GM12875 (cell line): ENCODE results near the gene WDFY1.

ENCODE experiments used
- H3K4me3 ChIP-seq: one replicate; pipeline ENCODE4 v1.5.1; 2011; ENCODE audit warnings: low read depth, low read length, control low read depth
- CTCF ChIP-seq: IDR thresholded peaks from 2 replicates; pipeline ENCODE4 v1.5.1; 2011; ENCODE audit warnings: low read depth, mild to moderate bottlenecking, control low read depth, inconsistent platforms, low read length, moderate library complexity, borderline replicate concordance; ENCODE audit not compliant: insufficient read depth

The WDFY1 gene

DNA sequence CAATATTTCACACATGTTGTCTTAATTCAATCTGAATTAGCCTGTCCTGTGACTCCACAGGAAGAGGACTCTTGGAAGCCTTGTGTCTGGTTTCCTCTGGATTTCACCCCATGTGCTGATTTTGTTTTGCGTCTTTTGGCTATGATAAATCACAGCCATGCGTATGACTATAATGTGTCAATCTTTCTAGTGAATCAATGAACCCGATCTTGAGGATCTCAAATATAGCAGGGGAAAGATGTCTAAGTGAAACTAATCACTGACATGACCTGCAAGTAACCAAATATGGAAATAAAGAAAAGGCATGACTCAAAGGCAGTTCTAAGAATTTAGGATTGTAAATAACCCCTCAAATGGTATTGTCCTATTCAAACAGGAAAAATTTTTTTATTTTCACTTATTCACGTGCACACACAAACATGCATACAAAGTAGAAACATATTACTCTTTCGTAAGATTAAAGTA is 8.2 kb downstream of the WDFY1 start:
- TF ChIP-seq CTCF = no peak

GRCh38 chr2:223935459-223936125 is 9.5 kb downstream of the WDFY1 start:
- H3K4me3 ChIP-seq = no peak overlapping the region
- TF ChIP-seq CTCF = no peak

More for the DNA sequence above, 8.2 kb downstream of the WDFY1 start:
- H3K4me3 ChIP-seq = no peak overlapping the region

- TF ChIP-seq CTCF = no peak
- no peak overlapping the region for H3K4me3 ChIP-seq
Observed at GRCh38 chr2:223934870-223935269, 10.3 kb downstream of the WDFY1 start.

GRCh38 chr2:223932816-223933800 is 12.0 kb downstream of the WDFY1 start:
- no peak overlapping the region for H3K4me3 ChIP-seq
- TF ChIP-seq CTCF = no peak

GRCh38 chr2:223930103-223930976 is 14.8 kb downstream of the WDFY1 start:
- no peak for TF ChIP-seq CTCF
- H3K4me3 ChIP-seq = no peak overlapping the region

- no peak overlapping the region for H3K4me3 ChIP-seq
- no peak for TF ChIP-seq CTCF
Observed at GRCh38 chr2:223929571-223930102, 15.5 kb downstream of the WDFY1 start.
